Measurements from ENCODE around the gene TLL2.

DNA sequence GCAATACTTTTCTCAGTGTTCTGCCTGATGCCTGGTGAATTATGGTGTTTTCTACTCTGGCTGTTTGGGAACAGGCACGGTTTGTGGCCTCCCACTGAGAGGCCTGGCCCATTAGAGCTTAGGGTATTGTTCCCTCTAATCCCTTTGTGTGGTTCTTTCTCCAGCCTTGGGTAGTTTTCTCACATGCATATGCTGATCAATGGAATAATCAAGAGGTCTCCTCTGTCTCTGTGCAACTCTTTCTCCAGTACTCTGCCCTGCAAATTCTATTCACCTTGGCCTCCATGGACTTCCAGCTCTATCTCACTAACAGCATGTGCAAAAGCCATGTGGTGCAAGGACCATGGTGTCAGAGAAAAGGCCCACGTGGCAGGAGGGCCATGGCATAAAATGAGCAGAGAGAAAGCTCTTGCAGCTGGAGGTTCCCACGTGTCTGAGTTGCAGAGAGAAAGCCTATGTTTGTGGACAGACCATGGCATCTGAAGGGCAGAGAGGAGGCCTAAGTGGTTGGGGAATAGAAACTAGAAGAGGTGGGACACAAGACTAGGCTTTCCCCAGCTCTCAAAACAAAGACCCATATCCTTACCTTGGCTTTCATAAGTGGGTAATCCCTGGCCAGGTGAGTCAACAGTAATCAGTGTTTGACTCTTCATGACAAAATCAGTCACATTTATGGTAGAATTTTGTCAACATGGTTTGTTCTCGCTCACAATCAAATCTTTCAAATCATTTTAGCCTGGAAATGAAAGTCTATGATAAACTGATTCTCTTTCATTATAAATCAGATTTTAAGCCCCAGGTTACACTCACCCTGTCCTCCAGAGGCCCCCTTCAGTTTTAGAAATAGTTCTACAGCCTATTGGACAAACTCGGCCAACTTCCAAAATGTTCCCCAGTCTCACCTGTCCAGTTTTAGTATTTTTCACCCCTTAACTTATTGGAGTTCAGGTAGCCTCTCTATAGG is 172.2 kb downstream of the TLL2 start:
- TF ChIP-seq POLR2A (IDR thresholded peaks at IDR 0.05; ENCODE audit: low read length) (no peak), CEBPB (IDR thresholded peaks at IDR 0.05) (no peak), USF2 (IDR thresholded peaks at IDR 0.05) (no peak), BHLHE40 (IDR thresholded peaks at IDR 0.05; ENCODE audit: low read depth, low read length) (no peak), RAD21 (conservative IDR thresholded peaks at IDR 0.05 in 1 of 2, IDR thresholded peaks at IDR 0.05 in 1 of 2) (no peak)
- TF ChIP-seq, protein P1, sequence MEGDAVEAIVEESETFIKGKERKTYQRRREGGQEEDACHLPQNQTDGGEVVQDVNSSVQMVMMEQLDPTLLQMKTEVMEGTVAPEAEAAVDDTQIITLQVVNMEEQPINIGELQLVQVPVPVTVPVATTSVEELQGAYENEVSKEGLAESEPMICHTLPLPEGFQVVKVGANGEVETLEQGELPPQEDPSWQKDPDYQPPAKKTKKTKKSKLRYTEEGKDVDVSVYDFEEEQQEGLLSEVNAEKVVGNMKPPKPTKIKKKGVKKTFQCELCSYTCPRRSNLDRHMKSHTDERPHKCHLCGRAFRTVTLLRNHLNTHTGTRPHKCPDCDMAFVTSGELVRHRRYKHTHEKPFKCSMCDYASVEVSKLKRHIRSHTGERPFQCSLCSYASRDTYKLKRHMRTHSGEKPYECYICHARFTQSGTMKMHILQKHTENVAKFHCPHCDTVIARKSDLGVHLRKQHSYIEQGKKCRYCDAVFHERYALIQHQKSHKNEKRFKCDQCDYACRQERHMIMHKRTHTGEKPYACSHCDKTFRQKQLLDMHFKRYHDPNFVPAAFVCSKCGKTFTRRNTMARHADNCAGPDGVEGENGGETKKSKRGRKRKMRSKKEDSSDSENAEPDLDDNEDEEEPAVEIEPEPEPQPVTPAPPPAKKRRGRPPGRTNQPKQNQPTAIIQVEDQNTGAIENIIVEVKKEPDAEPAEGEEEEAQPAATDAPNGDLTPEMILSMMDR (IDR thresholded peaks at IDR 0.05), result no peak
